Activated CD4-positive, alpha-beta memory T cell treated with anti-CD3 and anti-CD28 coated beads for 36 hours (primary cell): ENCODE data around the gene TREM1. TPM values are rescaled to one million over a fixed set of nuclear protein-coding genes. Genes with fewer than 3 reads are reported as not detected.
A peak's percentile ranks its signal among the peaks of the same experiment; 100 is the strongest.

Experiments
- CTCF ChIA-PET: fragments of 350-600 bp; sonication (Branson Sonifier 250); formaldehyde crosslinking; loops from one replicate; lab custom pipeline; 2021; ENCODE audit warnings: antibody characterized with exemption, inconsistent platforms; lab: Charles Lee
- POLR2A ChIA-PET: fragments of 350-600 bp; sonication (Branson Sonifier 250); formaldehyde crosslinking; loops from one replicate; lab custom pipeline; 2021; ENCODE audit warnings: antibody characterized with exemption; lab: Charles Lee
- DNase-seq: peaks from one replicate; pipeline ENCODE4 v3.0.0-alpha.2; 2020
- H3K27ac Mint-ChIP-seq: one replicate; pipeline ENCODE4 v1.8.0; 2021; ENCODE audit warnings: mixed read lengths
- H3K27me3 Mint-ChIP-seq: one replicate; pipeline ENCODE4 v1.8.0; 2021; ENCODE audit warnings: mixed read lengths
- H3K36me3 Mint-ChIP-seq: one replicate; pipeline ENCODE4 v1.8.0; 2021; ENCODE audit warnings: mixed read lengths
- H3K4me1 Mint-ChIP-seq: one replicate; pipeline ENCODE4 v1.8.0; 2021; ENCODE audit warnings: low read depth, mixed read lengths
- H3K4me3 Mint-ChIP-seq: one replicate; pipeline ENCODE4 v1.8.0; 2021; ENCODE audit warnings: mild to moderate bottlenecking, mixed read lengths
- H3K9me3 Mint-ChIP-seq: one replicate; pipeline ENCODE4 v1.8.0; 2021; ENCODE audit warnings: mixed read lengths
- intact Hi-C: fragments of 100-400 bp; cut with micrococcal nuclease; formaldehyde crosslinking; loops from one replicate; pipeline ENCODE4 v1.15.1; 2023
- total RNA-seq, 2 experiments: library from RNA; stranded (reverse); gene quantifications; one replicate each; pipeline ENCODE4 v1.2.3, GENCODE V29; 2021

TREM1 gene
- under 1 TPM; 0.17 to 0.27 TPM for total RNA-seq

- no peaks in the 10 kb centered on the region for H3K36me3 Mint-ChIP-seq
- H3K9me3 Mint-ChIP-seq, result no peaks in the 10 kb centered on the region
- no peak within 1 kb of the TSS for H3K27ac Mint-ChIP-seq
- POLR2A ChIA-PET, result no interaction called here
- H3K27me3 Mint-ChIP-seq, result peaks cover 7% of the 10 kb centered on the region
- intact Hi-C loops, result no loop called here
- CTCF ChIA-PET, result no interaction called here
- DNase-seq, result peak; percentile 23
- H3K4me3 Mint-ChIP-seq, result no peak within 1 kb of the TSS
- peaks cover 15% of the 10 kb centered on the region for H3K4me1 Mint-ChIP-seq
Observed at GRCh38 chr6:41286544-41287346, at the start of gene TREM1. TSS of gene TREM1 (minus strand) at chr6:41286682. CDS start at chr6:41286655, 27 bp downstream.

GRCh38 chr6:41335943-41336342, 49.5 kb upstream of the TREM1 start:
- H3K27ac Mint-ChIP-seq, result no peak overlapping the region
- intact Hi-C loops, result no loop called here

GRCh38 chr6:41335296-41335695, 48.8 kb upstream of the TREM1 start, which contains the start of gene NCR2:
TSS of gene NCR2 (plus strand) at chr6:41335608. CDS start at chr6:41335877, 269 bp downstream.
- Mint-ChIP-seq H3K27me3 (no peaks in the 10 kb centered on the region), H3K9me3 (no peaks in the 10 kb centered on the region), H3K4me3 (no peak within 1 kb of the TSS), H3K27ac (no peak within 1 kb of the TSS), H3K36me3 (no peaks in the 10 kb centered on the region), H3K4me1 (peaks cover 24% of the 10 kb centered on the region)
- intact Hi-C loops, result no loop called here
- CTCF ChIA-PET, result interaction anchor here (2.4 kb wide), 1 partner anchor 33 kb away, joined by 9 read pairs; no protein-coding TSS in a partner anchor
- POLR2A ChIA-PET, result interaction anchor here (1.1 kb wide), 1 partner anchor 10 kb away, joined by 3 read pairs; no protein-coding TSS in a partner anchor
- DNase-seq, result no peak

More at GRCh38 chr6:41335943-41336342, 49.5 kb upstream of the TREM1 start:
- Mint-ChIP-seq H3K27me3 (no peaks in the 10 kb centered on the region), H3K9me3 (no peaks in the 10 kb centered on the region), H3K4me3 (no peak overlapping the region), H3K4me1 (peaks cover 24% of the 10 kb centered on the region), H3K36me3 (no peaks in the 10 kb centered on the region)
- CTCF ChIA-PET, result no interaction called here
- POLR2A ChIA-PET, result interaction anchor here (1.1 kb wide), 1 partner anchor 9 kb away, joined by 3 read pairs; no protein-coding TSS in a partner anchor
- no peak for DNase-seq

GRCh38 chr6:41334482-41335040, 48.1 kb upstream of the TREM1 start:
- H3K9me3 Mint-ChIP-seq, result no peaks in the 10 kb centered on the region
- no peak for DNase-seq
- no peaks in the 10 kb centered on the region for H3K27me3 Mint-ChIP-seq
- intact Hi-C loops, result no loop called here
- H3K36me3 Mint-ChIP-seq, result no peaks in the 10 kb centered on the region
- no peak overlapping the region for H3K27ac Mint-ChIP-seq
- no peak overlapping the region for H3K4me3 Mint-ChIP-seq
- CTCF ChIA-PET, result interaction anchor here (0.8 to 2.4 kb wide), 5 partner anchors 14 to 260 kb away, joined by 3 to 9 read pairs (median 4); no protein-coding TSS in a partner anchor
- POLR2A ChIA-PET, result interaction anchor here (0.7 kb wide), 2 partner anchors 12 to 24 kb away, joined by 3 read pairs; no protein-coding TSS in a partner anchor
- H3K4me1 Mint-ChIP-seq, result peaks cover 24% of the 10 kb centered on the region

GRCh38 chr6:41332842-41333736, 46.6 kb upstream of the TREM1 start:
- CTCF ChIA-PET, result interaction anchor here (1.0 to 2.4 kb wide), 8 partner anchors 11 to 262 kb away, joined by 3 to 9 read pairs (median 4); no protein-coding TSS in a partner anchor
- no peak overlapping the region for H3K27ac Mint-ChIP-seq
- POLR2A ChIA-PET, result no interaction called here

GRCh38 chr6:41332241-41332640, 45.8 kb upstream of the TREM1 start:
- DNase-seq, result no peak
- H3K4me1 Mint-ChIP-seq, result peaks cover 24% of the 10 kb centered on the region
- POLR2A ChIA-PET, result no interaction called here
- H3K4me3 Mint-ChIP-seq, result no peak overlapping the region
- no peaks in the 10 kb centered on the region for H3K36me3 Mint-ChIP-seq
- intact Hi-C loops, result no loop called here
- no peak overlapping the region for H3K27ac Mint-ChIP-seq
- no peaks in the 10 kb centered on the region for H3K9me3 Mint-ChIP-seq
- peaks cover 5% of the 10 kb centered on the region for H3K27me3 Mint-ChIP-seq
- CTCF ChIA-PET, result interaction anchor here (1.0 to 1.5 kb wide), 2 partner anchors 12 to 14 kb away, joined by 4 to 6 read pairs; no protein-coding TSS in a partner anchor

More at GRCh38 chr6:41332842-41333736, 46.6 kb upstream of the TREM1 start:
- H3K36me3 Mint-ChIP-seq, result no peaks in the 10 kb centered on the region
- intact Hi-C loops, result no loop called here
- peaks cover 5% of the 10 kb centered on the region for H3K27me3 Mint-ChIP-seq
- H3K9me3 Mint-ChIP-seq, result no peaks in the 10 kb centered on the region
- peaks cover 24% of the 10 kb centered on the region for H3K4me1 Mint-ChIP-seq
- no peak for DNase-seq
- H3K4me3 Mint-ChIP-seq, result no peak overlapping the region

- Mint-ChIP-seq H3K4me3 (no peak overlapping the region), H3K36me3 (no peaks in the 10 kb centered on the region), H3K4me1 (peaks cover 24% of the 10 kb centered on the region), H3K9me3 (no peaks in the 10 kb centered on the region), H3K27me3 (peaks cover 5% of the 10 kb centered on the region), H3K27ac (no peak overlapping the region)
- no peak for DNase-seq
- intact Hi-C loops, result no loop called here
- ChIA-PET CTCF (no interaction called here), POLR2A (no interaction called here)
Observed at GRCh38 chr6:41331401-41332150, 45.1 kb upstream of the TREM1 start.

GRCh38 chr6:41327177-41327576, 40.7 kb upstream of the TREM1 start:
- ChIA-PET CTCF (interaction anchor here (1.3 kb wide), 1 partner anchor 20 kb away, joined by 3 read pairs; no protein-coding TSS in a partner anchor), POLR2A (no interaction called here)
- H3K9me3 Mint-ChIP-seq, result no peaks in the 10 kb centered on the region
- H3K36me3 Mint-ChIP-seq, result no peaks in the 10 kb centered on the region
- peaks cover 4% of the 10 kb centered on the region for H3K4me1 Mint-ChIP-seq
- intact Hi-C loops, result no loop called here
- peaks cover 18% of the 10 kb centered on the region for H3K27me3 Mint-ChIP-seq
- no peak for DNase-seq
- H3K27ac Mint-ChIP-seq, result no peak overlapping the region
- no peak overlapping the region for H3K4me3 Mint-ChIP-seq

- CTCF ChIA-PET, result interaction anchor here (0.7 kb wide), 1 partner anchor 20 kb away, joined by 3 read pairs; no protein-coding TSS in a partner anchor
Observed at GRCh38 chr6:41326092-41326491, 39.6 kb upstream of the TREM1 start.

GRCh38 chr6:41325446-41326066, 39.1 kb upstream of the TREM1 start:
- no peak overlapping the region for H3K27ac Mint-ChIP-seq
- no peak for DNase-seq
- H3K36me3 Mint-ChIP-seq, result no peaks in the 10 kb centered on the region
- intact Hi-C loops, result no loop called here
- H3K9me3 Mint-ChIP-seq, result no peaks in the 10 kb centered on the region
- no peak overlapping the region for H3K4me3 Mint-ChIP-seq
- H3K27me3 Mint-ChIP-seq, result peaks cover 18% of the 10 kb centered on the region
- H3K4me1 Mint-ChIP-seq, result no peaks in the 10 kb centered on the region
- ChIA-PET POLR2A (no interaction called here), CTCF (interaction anchor here (0.7 kb wide), 1 partner anchor 19 kb away, joined by 3 read pairs; no protein-coding TSS in a partner anchor)

More at GRCh38 chr6:41326092-41326491, 39.6 kb upstream of the TREM1 start:
- Mint-ChIP-seq H3K4me1 (no peaks in the 10 kb centered on the region), H3K27ac (no peak overlapping the region), H3K27me3 (peaks cover 18% of the 10 kb centered on the region), H3K36me3 (no peaks in the 10 kb centered on the region), H3K4me3 (no peak overlapping the region), H3K9me3 (no peaks in the 10 kb centered on the region)
- intact Hi-C loops, result no loop called here
- no peak for DNase-seq
- POLR2A ChIA-PET, result no interaction called here
